Measurements from ENCODE around the gene GYPB.
"Not testable (repeated sequence)": the region's sequence is repeated elsewhere in the genome, so short reads cannot be mapped to it uniquely, and the experiment has no call there.

The GYPB gene

GRCh38 chr4:144019277-144019676 lies at the start of gene GYPB:
Gene GYPB (minus strand): TSS chr4:144019380. CDS start chr4:144019287, 93 bp downstream.
- not testable (repeated sequence) for DNase-seq

- DNase-seq: not testable (repeated sequence)
Measured at GRCh38 chr4:144061556-144061955, 42.4 kb upstream of the GYPB start.

GRCh38 chr4:144060234-144060859 lies 41.2 kb upstream of the GYPB start:
- DNase-seq: not testable (repeated sequence)

- DNase-seq: no peak
Measured at GRCh38 chr4:144056800-144057199, 37.6 kb upstream of the GYPB start.

- not testable (repeated sequence) for DNase-seq
Measured at GRCh38 chr4:144055336-144055735, 36.2 kb upstream of the GYPB start.

- not testable (repeated sequence) for DNase-seq
Measured at GRCh38 chr4:144051494-144051893, 32.3 kb upstream of the GYPB start.

- DNase-seq: not testable (repeated sequence)
Measured at GRCh38 chr4:144050631-144051030, 31.5 kb upstream of the GYPB start.

- not testable (repeated sequence) for DNase-seq
Measured at GRCh38 chr4:144049495-144050424, 30.6 kb upstream of the GYPB start.

GRCh38 chr4:144044936-144045335 lies 25.8 kb upstream of the GYPB start:
- DNase-seq: not testable (repeated sequence)

GRCh38 chr4:144032580-144032979 lies 13.4 kb upstream of the GYPB start:
- not testable (repeated sequence) for DNase-seq

GRCh38 chr4:144031875-144032274 lies 12.7 kb upstream of the GYPB start:
- DNase-seq: not testable (repeated sequence)

GRCh38 chr4:144031369-144031768 lies 12.2 kb upstream of the GYPB start:
- not testable (repeated sequence) for DNase-seq

GRCh38 chr4:144030708-144031107 lies 11.5 kb upstream of the GYPB start:
- not testable (repeated sequence) for DNase-seq

- DNase-seq: not testable (repeated sequence)
Measured at GRCh38 chr4:144026682-144027081, 7.5 kb upstream of the GYPB start.

GRCh38 chr4:144024399-144025053 lies 5.3 kb upstream of the GYPB start:
- DNase-seq: not testable (repeated sequence)

- DNase-seq: not testable (repeated sequence)
Measured at GRCh38 chr4:144022772-144023400, 3.7 kb upstream of the GYPB start.

- DNase-seq: peak; percentile 4
Measured at GRCh38 chr4:144021336-144021990, 2.3 kb upstream of the GYPB start.

GRCh38 chr4:144018223-144019000 lies 768 bp downstream of the GYPB start:
- not testable (repeated sequence) for DNase-seq

GRCh38 chr4:144017271-144017670 lies 1.9 kb downstream of the GYPB start:
- DNase-seq: not testable (repeated sequence)

GRCh38 chr4:144016057-144016605 lies 3.0 kb downstream of the GYPB start:
- not testable (repeated sequence) for DNase-seq

- no peak for DNase-seq
Measured at GRCh38 chr4:144014808-144015207, 4.4 kb downstream of the GYPB start.

Measured in NCI-H1694 treated with DMSO at 0.1 percent for 48 hours (cell line).